Brain microvascular endothelial cell (primary cell): ENCODE data around the gene METTL25.

ENCODE experiments used
- DNase-seq: peaks from one replicate; pipeline ENCODE4 v3.0.0-alpha.2; 2020
- H3K27ac ChIP-seq: fragments of 250-450 bp; sonication (Bioruptor Pico); 2 replicates; pipeline ENCODE4 v1.5.1; 2020; ENCODE audit warnings: mild to moderate bottlenecking, moderate library complexity
- H3K27me3 ChIP-seq: fragments of 250-450 bp; sonication (Bioruptor Pico); replicated peaks from 2 replicates; pipeline ENCODE4 v1.5.1; 2020; ENCODE audit warnings: mild to moderate bottlenecking
- H3K36me3 ChIP-seq: fragments of 250-450 bp; sonication (Bioruptor Pico); replicated peaks from 2 replicates; pipeline ENCODE4 v1.5.1; 2020; ENCODE audit warnings: mild to moderate bottlenecking
- H3K4me3 ChIP-seq: 2 replicates; pipeline ENCODE4 v1.5.1; 2011; ENCODE audit warnings: low read depth, mild to moderate bottlenecking, control low read depth, low read length, moderate library complexity
- in situ Hi-C: cut with HindIII; loops from 2 replicates; pipeline ENCODE4 v1.10.0; 2017; ENCODE audit warnings: low sequenced_read_pairs, low pct_ligation_motif_present
- TF ChIP-seq, protein P1 (sequence below): IDR thresholded peaks from 2 replicates; pipeline ENCODE4 v1.5.1; 2011; ENCODE audit warnings: low read depth, mild to moderate bottlenecking, moderate library complexity, low read length, control low read depth, inconsistent platforms; ENCODE audit errors: missing control alignments

Gene METTL25

DNA sequence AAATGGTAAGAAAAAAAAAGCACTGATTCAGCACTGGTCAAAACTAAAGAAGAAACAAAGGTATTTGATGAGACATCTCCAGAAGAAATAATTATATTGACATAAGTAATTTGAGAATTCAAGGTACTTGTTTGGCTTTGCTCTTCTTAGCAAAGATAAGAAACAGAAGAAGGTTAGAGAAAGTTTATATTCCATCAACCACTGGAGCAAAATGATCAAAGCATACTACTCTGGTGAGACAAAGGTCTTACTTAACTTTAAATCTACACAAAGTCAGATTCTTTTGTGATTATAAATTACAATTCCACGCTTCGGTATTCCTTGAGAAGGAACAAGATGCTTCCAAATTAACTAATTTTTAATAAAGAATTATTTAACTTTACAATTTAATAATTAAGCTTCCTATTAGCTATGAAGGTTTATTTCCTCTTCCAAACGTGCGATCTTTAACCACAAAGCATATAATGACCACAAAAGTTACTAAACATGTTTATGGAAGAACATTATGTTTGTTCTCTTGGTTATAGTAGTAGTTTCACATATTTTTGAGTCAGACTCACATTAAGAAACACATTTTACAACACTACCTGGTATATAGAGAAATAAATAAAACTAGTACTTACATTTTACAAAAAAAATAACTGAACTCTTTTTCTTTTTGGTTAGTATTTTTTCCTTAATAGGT is 53.4 kb downstream of the METTL25 start:
- no peak for DNase-seq
- in situ Hi-C loops: no loop called here
- no peaks in the 10 kb centered on the region for H3K27me3 ChIP-seq
- no peak overlapping the region for H3K4me3 ChIP-seq
- H3K36me3 ChIP-seq: no peaks in the 10 kb centered on the region
- TF ChIP-seq, protein P1, sequence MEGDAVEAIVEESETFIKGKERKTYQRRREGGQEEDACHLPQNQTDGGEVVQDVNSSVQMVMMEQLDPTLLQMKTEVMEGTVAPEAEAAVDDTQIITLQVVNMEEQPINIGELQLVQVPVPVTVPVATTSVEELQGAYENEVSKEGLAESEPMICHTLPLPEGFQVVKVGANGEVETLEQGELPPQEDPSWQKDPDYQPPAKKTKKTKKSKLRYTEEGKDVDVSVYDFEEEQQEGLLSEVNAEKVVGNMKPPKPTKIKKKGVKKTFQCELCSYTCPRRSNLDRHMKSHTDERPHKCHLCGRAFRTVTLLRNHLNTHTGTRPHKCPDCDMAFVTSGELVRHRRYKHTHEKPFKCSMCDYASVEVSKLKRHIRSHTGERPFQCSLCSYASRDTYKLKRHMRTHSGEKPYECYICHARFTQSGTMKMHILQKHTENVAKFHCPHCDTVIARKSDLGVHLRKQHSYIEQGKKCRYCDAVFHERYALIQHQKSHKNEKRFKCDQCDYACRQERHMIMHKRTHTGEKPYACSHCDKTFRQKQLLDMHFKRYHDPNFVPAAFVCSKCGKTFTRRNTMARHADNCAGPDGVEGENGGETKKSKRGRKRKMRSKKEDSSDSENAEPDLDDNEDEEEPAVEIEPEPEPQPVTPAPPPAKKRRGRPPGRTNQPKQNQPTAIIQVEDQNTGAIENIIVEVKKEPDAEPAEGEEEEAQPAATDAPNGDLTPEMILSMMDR: no peak
- no peak overlapping the region for H3K27ac ChIP-seq

DNA sequence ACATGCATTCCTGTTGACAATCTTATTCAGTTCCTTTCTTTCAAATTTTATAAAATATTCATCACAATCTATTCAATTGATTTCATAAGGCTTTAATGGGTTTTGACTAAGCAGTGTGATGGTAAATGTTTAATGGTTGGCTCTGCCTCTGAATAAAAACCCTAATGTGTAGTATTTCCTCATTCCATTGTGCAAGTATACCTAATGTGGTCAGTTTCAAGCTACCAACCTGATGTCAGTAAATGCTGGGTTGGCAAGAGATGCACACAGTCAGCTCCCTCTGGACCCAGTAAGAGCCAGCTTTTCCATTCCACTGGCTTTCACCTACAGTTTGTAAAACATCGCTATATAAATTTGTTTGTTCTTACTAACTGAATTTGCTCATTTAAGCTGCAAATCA is 53.9 kb downstream of the METTL25 start:
- TF ChIP-seq, protein P1: no peak
- Histone ChIP-seq H3K27ac (no peak overlapping the region), H3K4me3 (no peak overlapping the region), H3K36me3 (no peaks in the 10 kb centered on the region), H3K27me3 (no peaks in the 10 kb centered on the region)
- no peak for DNase-seq
- in situ Hi-C loops: no loop called here

DNA sequence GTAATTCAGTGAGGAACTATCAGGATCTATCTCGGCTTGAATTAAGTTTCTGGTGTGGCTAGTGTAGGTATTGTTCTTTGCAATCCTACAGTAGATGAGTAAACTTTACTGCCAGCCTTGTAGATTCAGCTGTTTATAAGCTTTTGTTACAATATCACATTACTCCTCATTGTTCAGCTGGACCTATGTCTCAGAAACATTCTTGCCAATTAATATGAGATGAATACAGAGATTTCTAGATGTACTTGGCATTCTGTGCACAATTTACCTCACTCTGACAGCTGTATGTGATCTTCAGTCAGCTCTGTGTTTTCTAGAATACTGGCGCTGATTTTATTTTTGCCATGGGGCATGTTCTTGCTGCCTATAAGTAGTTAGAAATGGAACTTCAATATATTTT is 55.7 kb downstream of the METTL25 start:
- H3K27me3 ChIP-seq: no peaks in the 10 kb centered on the region
- no peak overlapping the region for H3K4me3 ChIP-seq
- no peak for DNase-seq
- in situ Hi-C loops: no loop called here
- no peak overlapping the region for H3K27ac ChIP-seq
- TF ChIP-seq, protein P1: no peak
- no peaks in the 10 kb centered on the region for H3K36me3 ChIP-seq

DNA sequence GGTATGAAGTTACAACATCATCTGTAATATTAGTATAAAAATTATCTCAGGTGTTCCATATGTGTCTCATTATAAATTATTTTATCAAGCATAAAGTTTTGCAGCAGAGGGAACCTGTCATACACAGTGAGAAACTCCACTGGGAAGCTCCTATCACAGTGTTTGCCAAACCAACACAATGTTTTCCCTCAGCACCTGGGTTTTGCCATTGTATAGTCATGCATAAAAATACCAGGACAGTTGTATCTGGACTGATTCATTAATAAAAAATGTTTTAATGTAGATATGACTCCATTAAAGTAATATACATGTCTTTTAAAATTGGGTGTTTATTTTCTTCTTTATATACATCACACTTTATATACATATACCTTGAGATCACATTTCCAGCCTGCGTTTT is 56.6 kb downstream of the METTL25 start:
- Histone ChIP-seq H3K27ac (no peak overlapping the region), H3K36me3 (no peaks in the 10 kb centered on the region), H3K27me3 (no peaks in the 10 kb centered on the region), H3K4me3 (no peak overlapping the region)
- DNase-seq: peak; percentile 12
- in situ Hi-C loops: no loop called here
- TF ChIP-seq, protein P1: no peak

DNA sequence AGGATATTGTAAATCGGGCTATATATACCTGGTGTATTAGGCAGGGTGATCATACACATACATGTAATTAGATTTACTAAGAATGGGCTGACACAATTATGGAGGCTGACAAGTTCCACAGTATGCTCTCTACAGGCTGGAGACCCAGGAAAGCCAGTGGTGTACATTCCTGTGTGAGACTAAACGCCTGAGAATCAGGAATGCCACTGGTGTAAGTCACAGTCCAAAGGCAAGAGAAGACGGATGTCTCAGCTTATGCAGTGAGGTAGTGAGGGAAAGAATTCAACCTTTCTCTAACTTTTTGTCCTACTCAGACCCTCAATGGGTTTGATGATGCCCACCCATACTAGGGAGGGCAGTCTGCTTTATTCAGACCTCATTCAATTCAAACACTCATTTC is 57.1 kb downstream of the METTL25 start:
- TF ChIP-seq, protein P1: no peak
- Histone ChIP-seq H3K36me3 (no peaks in the 10 kb centered on the region), H3K27me3 (no peaks in the 10 kb centered on the region), H3K27ac (no peak overlapping the region), H3K4me3 (no peak overlapping the region)
- peak; percentile 71 for DNase-seq
- in situ Hi-C loops: no loop called here

DNA sequence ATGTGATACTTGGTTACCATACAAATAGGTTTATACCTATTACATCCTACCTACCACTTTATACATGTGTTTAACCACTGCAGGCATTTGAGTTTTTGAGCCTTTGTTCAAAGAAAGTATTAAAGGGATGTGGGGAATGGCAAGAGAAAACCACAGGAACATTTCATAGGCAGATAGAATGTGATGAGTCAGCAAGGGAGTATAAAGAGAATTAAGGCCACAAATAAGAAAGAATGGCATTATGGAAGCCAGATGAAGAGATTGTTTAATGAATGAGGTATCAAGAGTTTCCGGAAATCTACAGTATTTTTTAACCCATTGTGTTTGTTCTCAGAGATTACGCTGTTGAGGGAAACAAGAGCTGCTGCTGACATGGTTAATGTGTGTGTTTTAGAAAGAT is 66.9 kb downstream of the METTL25 start:
- no peak overlapping the region for H3K27ac ChIP-seq
- TF ChIP-seq, protein P1: no peak
- in situ Hi-C loops: no loop called here
- H3K4me3 ChIP-seq: no peak overlapping the region
- DNase-seq: peak; percentile 25
- H3K36me3 ChIP-seq: no peaks in the 10 kb centered on the region
- H3K27me3 ChIP-seq: no peaks in the 10 kb centered on the region
